HG03521 (cell line): ENCODE data around the gene WLS.

Source experiments
- ATAC-seq: cut with Tn5 transposase; IDR thresholded peaks from one replicate; pipeline ENCODE4 v1.9.1; 2021; ENCODE audit warnings: mild to moderate bottlenecking, moderate library complexity; ENCODE audit not compliant: unreplicated experiment

WLS gene

DNA sequence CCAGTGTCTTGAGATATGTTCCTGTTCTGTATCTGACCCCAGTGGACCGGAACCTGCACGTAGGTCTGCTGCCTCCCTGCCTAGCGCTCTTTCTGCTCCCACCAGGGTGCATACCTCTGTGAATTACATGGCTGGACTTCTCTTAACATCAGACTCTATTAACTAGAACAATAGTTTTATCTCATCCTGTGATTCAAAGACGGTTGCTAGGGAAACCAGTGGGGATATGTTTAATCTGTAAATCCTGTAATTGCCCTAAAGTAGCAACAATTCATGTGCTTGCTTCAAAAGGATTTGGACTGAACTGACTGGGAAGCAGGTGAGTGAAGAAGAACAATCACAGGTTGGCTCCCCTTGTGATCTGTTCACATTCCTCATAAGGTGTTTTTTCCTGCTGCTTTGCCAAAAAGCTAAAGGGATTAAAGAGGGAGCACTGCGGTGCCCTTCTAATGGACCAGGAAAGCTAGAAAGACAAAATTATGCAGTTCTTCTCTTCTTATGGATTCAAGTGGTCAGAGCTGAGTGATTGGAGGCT lies 129.2 kb downstream of the WLS start:
- ATAC-seq = no peak

DNA sequence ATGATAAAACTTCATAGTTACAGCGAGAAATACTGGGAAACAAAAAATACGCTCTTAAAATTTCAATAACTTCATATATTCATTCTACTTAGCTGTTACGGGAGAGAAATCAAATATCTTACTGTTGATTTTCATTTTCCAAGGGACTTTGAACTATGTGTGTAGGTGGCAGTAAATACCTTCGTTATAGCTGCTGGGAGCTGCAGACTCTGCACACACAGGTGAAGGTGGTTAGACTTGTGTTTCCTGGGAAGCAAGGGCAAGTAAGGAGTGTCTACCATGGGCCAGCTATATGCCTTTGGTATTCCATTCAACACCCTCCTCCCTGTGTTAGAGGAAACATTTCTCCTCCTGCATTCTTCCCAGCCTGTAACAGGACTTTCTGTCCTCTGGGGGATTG lies 130.5 kb downstream of the WLS start:
- ATAC-seq = no peak

GRCh38 chr1:68100571-68100970 lies 131.8 kb downstream of the WLS start:
- no peak for ATAC-seq

DNA sequence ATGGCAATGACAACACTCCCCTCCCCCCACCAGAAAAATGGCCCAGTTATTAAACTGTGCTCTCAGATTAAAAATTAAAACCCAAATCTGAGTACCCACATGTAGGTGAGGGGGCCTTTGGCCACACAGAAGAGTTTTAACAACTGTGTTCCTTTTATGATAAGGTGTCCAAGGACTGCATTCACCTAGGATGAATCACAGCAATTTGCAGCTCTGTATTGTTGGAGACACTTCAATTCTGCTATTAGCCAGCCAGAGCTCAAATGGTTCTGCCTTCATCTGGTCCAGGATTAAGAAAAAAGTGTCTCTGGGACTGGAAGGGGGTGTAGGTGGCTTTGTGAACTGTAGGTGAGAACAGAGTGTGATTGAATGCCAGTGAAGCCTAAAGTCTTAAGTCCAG lies 138.6 kb downstream of the WLS start:
- ATAC-seq = no peak

GRCh38 chr1:68087184-68087583 lies 145.1 kb downstream of the WLS start:
- ATAC-seq = no peak

GRCh38 chr1:68085752-68086151 lies 146.6 kb downstream of the WLS start:
- ATAC-seq = no peak

- ATAC-seq = no peak
Measured at GRCh38 chr1:68083686-68084085, 148.6 kb downstream of the WLS start.

- no peak for ATAC-seq
Measured at GRCh38 chr1:68081775-68082283, 150.5 kb downstream of the WLS start.

GRCh38 chr1:68078647-68079046 lies 153.7 kb downstream of the WLS start:
- ATAC-seq = no peak
